IPS-18c (cell line): ENCODE data around the gene PTPRM.

ENCODE experiments used
- H3K4me3 ChIP-seq: 2 replicates; pipeline ENCODE4 v1.7.0; 2013; ENCODE audit warnings: low read depth, mild to moderate bottlenecking, low read length, moderate library complexity; ENCODE audit not compliant: insufficient read depth
- H3K9me3 ChIP-seq: one replicate; pipeline ENCODE4 v1.6.1; 2013; ENCODE audit warnings: mild to moderate bottlenecking, low read length, moderate library complexity; ENCODE audit not compliant: control insufficient read depth, insufficient read depth

PTPRM gene

GRCh38 chr18:7609617-7610016 is 42.5 kb downstream of the PTPRM start:
- no peak overlapping the region for H3K4me3 ChIP-seq
- no peaks in the 10 kb centered on the region for H3K9me3 ChIP-seq

DNA sequence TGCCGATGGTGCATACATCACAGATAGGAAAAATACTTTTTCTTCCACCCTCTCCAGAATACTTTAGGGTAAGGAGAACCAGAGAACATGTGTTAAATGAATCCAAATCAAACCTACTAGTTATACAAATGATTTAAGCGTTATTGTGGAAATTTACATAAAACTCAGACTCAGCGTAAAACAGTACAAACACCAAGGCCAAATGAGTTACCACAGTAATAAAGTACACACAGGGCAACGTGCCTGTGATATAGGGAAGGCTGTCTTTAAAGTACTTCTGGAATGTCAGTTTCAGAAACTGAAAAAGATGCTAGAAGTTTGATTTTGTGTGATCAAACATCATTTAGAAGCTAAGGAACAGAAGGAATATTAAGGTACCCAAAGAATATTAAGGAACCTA is 46.9 kb downstream of the PTPRM start:
- H3K4me3 ChIP-seq = no peak overlapping the region

GRCh38 chr18:7615840-7616239 is 48.7 kb downstream of the PTPRM start:
- Histone ChIP-seq H3K4me3 (no peak overlapping the region), H3K9me3 (no peaks in the 10 kb centered on the region)

More for the DNA sequence above, 46.9 kb downstream of the PTPRM start:
- no peaks in the 10 kb centered on the region for H3K9me3 ChIP-seq

DNA sequence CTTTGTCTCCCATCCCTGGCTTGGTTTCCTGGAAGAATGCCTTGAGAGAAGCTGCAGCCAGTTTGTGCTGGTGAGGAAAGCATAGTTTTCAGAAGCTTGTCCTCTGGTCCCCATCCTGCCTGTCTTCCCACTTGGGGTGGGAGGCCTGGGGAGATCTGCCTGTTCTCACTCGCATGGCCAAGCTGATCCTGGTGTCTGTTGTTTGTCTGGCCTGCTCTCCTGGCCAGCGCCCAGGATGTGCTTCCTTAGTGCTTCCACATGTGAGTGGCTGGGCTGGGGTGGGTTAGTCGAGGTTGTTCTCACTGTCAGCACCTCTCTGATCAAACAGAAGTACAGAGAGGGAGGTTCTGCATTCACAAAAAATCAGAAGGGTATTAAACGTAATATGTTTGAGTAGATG is 49.5 kb downstream of the PTPRM start:
- Histone ChIP-seq H3K9me3 (no peaks in the 10 kb centered on the region), H3K4me3 (no peak overlapping the region)

GRCh38 chr18:7617738-7618422 is 50.8 kb downstream of the PTPRM start:
- H3K9me3 ChIP-seq = no peaks in the 10 kb centered on the region
- H3K4me3 ChIP-seq = no peak overlapping the region

DNA sequence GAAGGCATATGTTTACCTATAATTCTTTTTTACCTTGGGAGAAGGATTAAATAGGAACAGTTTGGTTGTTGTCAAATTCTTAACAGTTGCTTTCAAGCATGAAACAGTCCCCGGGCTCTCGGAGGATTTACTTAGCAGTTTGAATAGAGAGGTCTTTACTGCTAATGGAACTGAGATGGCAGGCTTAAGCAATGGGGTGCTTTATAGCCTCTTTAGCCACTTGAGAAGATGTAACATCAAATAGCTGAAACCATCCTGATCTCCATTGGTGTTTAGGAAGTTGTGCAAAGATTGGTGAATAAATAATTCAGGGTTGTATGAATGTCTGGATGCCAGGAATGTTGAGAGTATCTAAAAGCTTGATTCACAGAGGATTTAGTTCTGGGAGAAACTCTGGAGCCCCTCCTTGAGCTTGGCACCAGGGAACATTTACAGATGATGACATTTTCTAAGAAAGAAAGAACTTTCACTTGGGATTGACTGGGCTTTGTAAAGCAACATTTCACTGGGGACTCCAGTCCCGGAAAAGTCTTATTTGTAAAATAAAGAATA is 51.9 kb downstream of the PTPRM start:
- H3K9me3 ChIP-seq = no peaks in the 10 kb centered on the region
- H3K4me3 ChIP-seq = no peak overlapping the region

GRCh38 chr18:7619676-7620075 is 52.6 kb downstream of the PTPRM start:
- no peaks in the 10 kb centered on the region for H3K9me3 ChIP-seq
- H3K4me3 ChIP-seq = no peak overlapping the region

GRCh38 chr18:7622721-7623120 is 55.6 kb downstream of the PTPRM start:
- Histone ChIP-seq H3K4me3 (no peak overlapping the region), H3K9me3 (no peaks in the 10 kb centered on the region)

- Histone ChIP-seq H3K4me3 (no peak overlapping the region), H3K9me3 (no peaks in the 10 kb centered on the region)
Measured at GRCh38 chr18:7623681-7624080, 56.6 kb downstream of the PTPRM start.

DNA sequence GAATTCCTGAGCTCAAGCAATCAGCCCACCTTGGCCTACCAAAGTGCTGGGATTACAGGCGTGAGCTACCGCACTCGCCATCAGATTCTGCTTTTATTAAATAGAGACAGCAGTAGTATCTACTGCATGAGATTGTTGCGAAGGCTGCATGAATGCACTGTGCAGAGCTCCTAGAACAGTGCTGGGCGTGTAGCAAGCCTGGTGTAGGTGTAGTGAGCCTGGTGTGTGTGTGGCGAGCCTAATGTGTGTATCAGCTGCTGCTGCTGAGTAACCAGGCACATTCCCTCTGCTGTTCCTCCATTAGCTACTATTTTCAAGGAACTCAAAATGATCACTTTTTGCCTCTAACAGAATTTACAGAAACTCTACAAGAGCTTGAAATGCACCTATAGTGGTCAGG is 57.6 kb downstream of the PTPRM start:
- H3K9me3 ChIP-seq = no peaks in the 10 kb centered on the region
- H3K4me3 ChIP-seq = no peak overlapping the region

- H3K4me3 ChIP-seq = no peak overlapping the region
- no peaks in the 10 kb centered on the region for H3K9me3 ChIP-seq
Measured at GRCh38 chr18:7626175-7626921, 59.2 kb downstream of the PTPRM start.

GRCh38 chr18:7626922-7627440 is 59.9 kb downstream of the PTPRM start:
- no peaks in the 10 kb centered on the region for H3K9me3 ChIP-seq
- H3K4me3 ChIP-seq = no peak overlapping the region

DNA sequence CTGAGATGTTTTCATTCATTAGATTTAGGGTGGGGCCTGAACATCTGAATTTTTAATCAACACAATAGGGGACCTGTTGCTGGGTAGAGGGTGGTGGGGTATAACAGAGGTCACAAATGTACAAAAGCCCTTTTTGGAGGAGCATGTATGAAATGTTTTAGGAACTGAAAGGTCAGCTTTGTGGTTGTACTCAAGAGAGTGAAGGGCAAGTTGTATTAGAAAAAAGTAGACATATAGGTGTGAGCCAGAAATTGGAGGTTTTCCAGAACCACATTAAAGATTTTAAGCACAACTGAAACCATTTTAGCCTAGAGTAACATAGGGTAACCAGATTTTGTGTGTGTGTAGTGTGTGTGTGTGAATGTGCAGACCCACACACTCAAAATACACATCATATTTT is 62.3 kb downstream of the PTPRM start:
- H3K9me3 ChIP-seq = no peaks in the 10 kb centered on the region
- no peak overlapping the region for H3K4me3 ChIP-seq

DNA sequence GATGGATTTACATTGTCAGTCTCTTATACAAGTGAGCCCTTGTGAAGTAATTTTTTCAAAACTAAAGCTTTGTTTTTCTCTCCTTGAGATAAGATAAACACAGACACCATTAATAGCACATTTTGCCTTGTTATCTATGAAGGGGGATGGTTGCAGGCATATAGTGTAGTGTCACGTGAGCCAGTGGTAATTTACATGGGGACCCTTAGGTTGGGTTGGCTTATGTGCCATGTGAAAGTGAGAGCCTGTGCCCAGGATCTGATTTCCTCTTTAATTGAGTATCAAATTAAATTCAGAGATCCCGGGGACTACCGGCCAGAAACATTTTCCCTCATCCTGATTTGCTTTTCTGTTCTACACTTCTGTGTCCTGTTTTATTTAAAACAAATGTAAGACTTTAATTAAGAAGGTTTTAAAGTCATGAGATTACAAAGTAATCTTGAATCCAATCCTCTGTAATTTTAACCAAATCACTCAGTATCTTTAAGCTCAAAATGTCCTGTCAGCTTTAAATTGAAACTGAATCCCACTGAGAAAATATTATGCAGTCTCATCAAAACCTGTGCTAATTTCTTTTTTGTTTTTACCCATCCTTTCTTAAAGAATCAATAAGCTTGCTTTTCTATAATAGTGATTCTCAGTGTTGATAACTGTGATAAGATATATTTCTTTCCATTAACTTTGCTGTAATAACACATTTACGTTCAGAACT is 63.8 kb downstream of the PTPRM start:
- no peak overlapping the region for H3K4me3 ChIP-seq
- H3K9me3 ChIP-seq = no peaks in the 10 kb centered on the region

DNA sequence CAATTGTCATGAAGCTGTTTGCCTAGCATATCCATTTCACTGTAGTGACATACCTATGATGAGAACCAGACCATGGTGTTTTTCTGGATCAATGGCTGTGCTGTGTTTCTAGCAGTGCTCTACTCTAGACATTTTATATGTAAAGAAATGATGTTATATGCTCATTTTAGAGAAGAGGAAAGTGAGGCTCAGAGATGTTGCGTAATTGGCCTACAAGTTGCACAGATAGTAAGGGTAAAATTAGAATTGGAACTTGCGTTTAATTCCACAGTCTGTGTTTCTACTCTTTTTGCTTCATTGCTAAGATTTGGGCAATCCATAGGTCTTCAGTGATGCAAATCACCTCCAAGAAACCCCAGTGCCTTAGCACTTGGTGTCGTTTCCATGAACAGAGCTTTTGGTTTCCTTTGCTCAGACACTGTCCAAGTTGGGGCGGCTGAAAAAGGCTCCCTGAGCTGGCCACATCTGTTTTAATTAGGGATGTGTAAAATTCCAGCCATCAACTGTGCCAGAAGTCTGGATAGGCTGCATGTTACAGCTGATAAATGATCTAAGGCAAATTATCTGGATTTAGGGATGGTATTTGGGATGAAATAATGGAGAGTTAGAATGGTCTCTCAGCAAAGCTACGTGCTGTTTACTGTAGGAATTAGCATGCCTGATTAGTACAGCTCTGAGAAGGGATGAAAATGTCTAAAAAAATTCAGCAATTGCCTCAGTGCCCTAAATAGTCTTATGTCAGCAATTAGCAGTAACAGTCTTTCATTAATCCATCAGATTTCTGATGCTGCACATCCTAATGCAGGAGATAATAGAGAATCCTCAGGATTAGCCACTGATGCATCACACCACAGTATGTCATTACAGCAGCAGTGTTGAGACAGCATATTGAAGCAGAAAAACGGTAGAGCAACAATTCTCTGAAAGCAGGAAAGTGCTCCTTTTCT is 65.3 kb downstream of the PTPRM start:
- Histone ChIP-seq H3K4me3 (no peak overlapping the region), H3K9me3 (no peaks in the 10 kb centered on the region)

DNA sequence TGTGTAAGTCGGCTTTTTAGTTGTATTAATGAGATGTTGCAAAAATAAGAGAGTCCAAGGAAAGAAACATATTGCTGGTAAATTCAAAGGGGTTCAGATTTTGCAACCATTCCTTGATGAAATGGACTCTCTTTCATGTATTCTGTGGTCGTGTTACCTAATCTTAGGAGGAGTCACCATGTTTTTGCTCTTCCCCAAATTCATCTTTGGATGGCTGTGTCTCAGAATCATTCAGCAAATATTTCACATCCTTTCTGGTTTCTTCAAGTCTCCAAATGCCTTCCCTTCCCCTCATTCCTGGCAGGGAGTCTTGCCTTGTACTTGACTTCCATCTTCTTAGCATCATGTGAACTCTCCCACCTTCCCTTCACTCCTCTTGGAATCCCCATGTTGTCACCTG is 66.1 kb downstream of the PTPRM start:
- no peaks in the 10 kb centered on the region for H3K9me3 ChIP-seq

DNA sequence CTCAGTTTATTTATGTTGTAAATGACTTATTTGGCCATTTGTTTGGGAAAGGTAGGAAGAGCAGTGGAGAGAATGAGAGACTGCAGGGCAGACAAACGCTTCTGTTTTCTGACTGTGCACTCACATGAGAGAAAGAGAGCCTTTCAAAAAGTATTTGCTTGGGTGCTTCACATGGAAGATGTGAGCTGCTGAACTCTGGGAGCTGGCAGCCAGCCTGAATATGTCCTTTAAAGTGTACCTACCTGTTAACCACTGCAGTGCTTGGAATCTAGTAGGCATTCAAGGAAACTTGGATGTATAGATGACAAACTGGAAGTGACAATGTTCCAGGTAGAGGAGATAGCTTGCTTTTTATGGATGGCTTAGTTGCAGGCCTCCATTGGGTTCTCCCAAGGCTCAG is 68.8 kb downstream of the PTPRM start:
- no peaks in the 10 kb centered on the region for H3K9me3 ChIP-seq
- H3K4me3 ChIP-seq = no peak overlapping the region

More for the DNA sequence above, 66.1 kb downstream of the PTPRM start:
- H3K4me3 ChIP-seq = no peak overlapping the region
